ENCODE measurements around the gene TMEM253. TPM values are rescaled to one million over a fixed set of nuclear protein-coding genes. Genes with fewer than 3 reads are reported as not detected.
A peak's percentile ranks its signal among the peaks of the same experiment; 100 is the strongest.

TMEM253 gene
- total and polyA plus RNA-seq, 4 donors = 0.14 to 0.25 (median 0.19) TPM; not detected in 1

DNA sequence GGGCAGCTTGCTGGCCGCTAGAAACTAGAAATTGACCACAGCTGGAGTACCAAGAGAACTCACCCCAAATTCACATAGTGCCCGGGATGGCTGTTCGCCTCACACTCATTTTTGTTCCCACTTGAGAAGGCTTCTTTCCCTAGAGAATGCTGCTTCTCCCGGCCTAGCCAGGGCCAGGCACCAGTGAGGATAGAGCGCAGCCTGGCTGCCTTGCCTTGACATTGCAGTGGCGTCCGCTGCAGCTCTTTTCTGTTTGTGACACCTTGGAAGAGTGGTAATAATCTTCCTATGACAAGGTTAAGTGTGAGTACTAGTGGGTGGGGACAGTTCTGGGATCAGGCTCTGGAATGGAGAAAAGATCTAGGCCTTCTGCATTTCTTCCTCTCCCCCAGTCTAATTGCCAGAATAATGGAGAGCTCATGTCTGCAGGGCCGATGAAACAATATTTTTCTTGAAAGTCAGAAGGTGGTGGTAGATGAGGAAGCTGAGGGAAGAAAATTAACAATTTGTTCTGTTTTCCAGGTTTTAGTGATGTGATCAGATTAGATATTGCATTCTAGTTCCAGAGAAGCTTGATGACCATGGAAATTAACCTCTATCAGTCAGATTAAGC, 3.7 kb downstream of the TMEM253 start:
- TF ChIP-seq EGR1 (IDR thresholded peaks at IDR 0.05; ENCODE audit: low read depth in 2 of 2) (no peak), RAD21 (IDR thresholded peaks at IDR 0.05) (peak; percentile 96 to 97), HNF4G (IDR thresholded peaks at IDR 0.05) (no peak), FOXA2 (IDR thresholded peaks at IDR 0.05) (no peak), TAF1 (conservative IDR thresholded peaks at IDR 0.05) (no peak), NR2F2 (IDR thresholded peaks at IDR 0.05) (peak; percentile 54), JUND (IDR thresholded peaks at IDR 0.05) (no peak), RXRA (IDR thresholded peaks at IDR 0.05) (no peak), YY1 (IDR thresholded peaks at IDR 0.05) (no peak), HNF4A (conservative IDR thresholded peaks at IDR 0.05) (no peak), FOXA1 (IDR thresholded peaks at IDR 0.05) (no peak), GABPA (IDR thresholded peaks at IDR 0.05 in 1 of 2, conservative IDR thresholded peaks at IDR 0.05 in 1 of 2) (peak in 1 of 2 donors; percentile 1), SP1 (IDR thresholded peaks at IDR 0.05) (peak; percentile 6)
- TF ChIP-seq, protein P1, sequence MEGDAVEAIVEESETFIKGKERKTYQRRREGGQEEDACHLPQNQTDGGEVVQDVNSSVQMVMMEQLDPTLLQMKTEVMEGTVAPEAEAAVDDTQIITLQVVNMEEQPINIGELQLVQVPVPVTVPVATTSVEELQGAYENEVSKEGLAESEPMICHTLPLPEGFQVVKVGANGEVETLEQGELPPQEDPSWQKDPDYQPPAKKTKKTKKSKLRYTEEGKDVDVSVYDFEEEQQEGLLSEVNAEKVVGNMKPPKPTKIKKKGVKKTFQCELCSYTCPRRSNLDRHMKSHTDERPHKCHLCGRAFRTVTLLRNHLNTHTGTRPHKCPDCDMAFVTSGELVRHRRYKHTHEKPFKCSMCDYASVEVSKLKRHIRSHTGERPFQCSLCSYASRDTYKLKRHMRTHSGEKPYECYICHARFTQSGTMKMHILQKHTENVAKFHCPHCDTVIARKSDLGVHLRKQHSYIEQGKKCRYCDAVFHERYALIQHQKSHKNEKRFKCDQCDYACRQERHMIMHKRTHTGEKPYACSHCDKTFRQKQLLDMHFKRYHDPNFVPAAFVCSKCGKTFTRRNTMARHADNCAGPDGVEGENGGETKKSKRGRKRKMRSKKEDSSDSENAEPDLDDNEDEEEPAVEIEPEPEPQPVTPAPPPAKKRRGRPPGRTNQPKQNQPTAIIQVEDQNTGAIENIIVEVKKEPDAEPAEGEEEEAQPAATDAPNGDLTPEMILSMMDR (IDR thresholded peaks at IDR 0.05; ENCODE audit: low read depth, low read length, missing input control) = peak; percentile 91
- TF ChIP-seq, protein P2, sequence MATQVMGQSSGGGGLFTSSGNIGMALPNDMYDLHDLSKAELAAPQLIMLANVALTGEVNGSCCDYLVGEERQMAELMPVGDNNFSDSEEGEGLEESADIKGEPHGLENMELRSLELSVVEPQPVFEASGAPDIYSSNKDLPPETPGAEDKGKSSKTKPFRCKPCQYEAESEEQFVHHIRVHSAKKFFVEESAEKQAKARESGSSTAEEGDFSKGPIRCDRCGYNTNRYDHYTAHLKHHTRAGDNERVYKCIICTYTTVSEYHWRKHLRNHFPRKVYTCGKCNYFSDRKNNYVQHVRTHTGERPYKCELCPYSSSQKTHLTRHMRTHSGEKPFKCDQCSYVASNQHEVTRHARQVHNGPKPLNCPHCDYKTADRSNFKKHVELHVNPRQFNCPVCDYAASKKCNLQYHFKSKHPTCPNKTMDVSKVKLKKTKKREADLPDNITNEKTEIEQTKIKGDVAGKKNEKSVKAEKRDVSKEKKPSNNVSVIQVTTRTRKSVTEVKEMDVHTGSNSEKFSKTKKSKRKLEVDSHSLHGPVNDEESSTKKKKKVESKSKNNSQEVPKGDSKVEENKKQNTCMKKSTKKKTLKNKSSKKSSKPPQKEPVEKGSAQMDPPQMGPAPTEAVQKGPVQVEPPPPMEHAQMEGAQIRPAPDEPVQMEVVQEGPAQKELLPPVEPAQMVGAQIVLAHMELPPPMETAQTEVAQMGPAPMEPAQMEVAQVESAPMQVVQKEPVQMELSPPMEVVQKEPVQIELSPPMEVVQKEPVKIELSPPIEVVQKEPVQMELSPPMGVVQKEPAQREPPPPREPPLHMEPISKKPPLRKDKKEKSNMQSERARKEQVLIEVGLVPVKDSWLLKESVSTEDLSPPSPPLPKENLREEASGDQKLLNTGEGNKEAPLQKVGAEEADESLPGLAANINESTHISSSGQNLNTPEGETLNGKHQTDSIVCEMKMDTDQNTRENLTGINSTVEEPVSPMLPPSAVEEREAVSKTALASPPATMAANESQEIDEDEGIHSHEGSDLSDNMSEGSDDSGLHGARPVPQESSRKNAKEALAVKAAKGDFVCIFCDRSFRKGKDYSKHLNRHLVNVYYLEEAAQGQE (IDR thresholded peaks at IDR 0.05) = no peak
- TF ChIP-seq, protein P3, sequence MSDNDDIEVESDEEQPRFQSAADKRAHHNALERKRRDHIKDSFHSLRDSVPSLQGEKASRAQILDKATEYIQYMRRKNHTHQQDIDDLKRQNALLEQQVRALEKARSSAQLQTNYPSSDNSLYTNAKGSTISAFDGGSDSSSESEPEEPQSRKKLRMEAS (IDR thresholded peaks at IDR 0.05) = no peak
- TF ChIP-seq, protein P4, sequence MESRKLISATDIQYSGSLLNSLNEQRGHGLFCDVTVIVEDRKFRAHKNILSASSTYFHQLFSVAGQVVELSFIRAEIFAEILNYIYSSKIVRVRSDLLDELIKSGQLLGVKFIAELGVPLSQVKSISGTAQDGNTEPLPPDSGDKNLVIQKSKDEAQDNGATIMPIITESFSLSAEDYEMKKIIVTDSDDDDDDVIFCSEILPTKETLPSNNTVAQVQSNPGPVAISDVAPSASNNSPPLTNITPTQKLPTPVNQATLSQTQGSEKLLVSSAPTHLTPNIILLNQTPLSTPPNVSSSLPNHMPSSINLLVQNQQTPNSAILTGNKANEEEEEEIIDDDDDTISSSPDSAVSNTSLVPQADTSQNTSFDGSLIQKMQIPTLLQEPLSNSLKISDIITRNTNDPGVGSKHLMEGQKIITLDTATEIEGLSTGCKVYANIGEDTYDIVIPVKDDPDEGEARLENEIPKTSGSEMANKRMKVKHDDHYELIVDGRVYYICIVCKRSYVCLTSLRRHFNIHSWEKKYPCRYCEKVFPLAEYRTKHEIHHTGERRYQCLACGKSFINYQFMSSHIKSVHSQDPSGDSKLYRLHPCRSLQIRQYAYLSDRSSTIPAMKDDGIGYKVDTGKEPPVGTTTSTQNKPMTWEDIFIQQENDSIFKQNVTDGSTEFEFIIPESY (IDR thresholded peaks at IDR 0.05) = no peak
- Histone ChIP-seq H3K9me3 (ENCODE audit: control insufficient read depth in 4 of 4, low read length in 3 of 4) (no peaks in the 10 kb centered on the region), H3K9ac (ENCODE audit: low read depth in 1 of 2, low read length in 2 of 2) (peak overlapping the region; percentile 75 to 80), H3K36me3 (ENCODE audit: control insufficient read depth in 4 of 4, insufficient read depth in 3 of 4, low read depth in 1 of 4, low read length in 3 of 4) (no peaks in the 10 kb centered on the region), H3K27ac (ENCODE audit: low read depth in 1 of 2, low read length in 2 of 2) (peak overlapping the region; percentile 94 to 97), H3K27me3 (ENCODE audit: control insufficient read depth in 4 of 4, insufficient read depth in 4 of 4, low read length in 3 of 4) (no peaks in the 10 kb centered on the region), H3K4me1 (ENCODE audit: control insufficient read depth in 4 of 4, insufficient read depth in 4 of 4, low read length in 3 of 4) (peaks cover 7 to 48% (median 41%) of the 10 kb centered on the region in 4 donors), H3K4me3 (ENCODE audit: low read depth in 1 of 3, low read length in 3 of 3) (peak overlapping the region; percentile 42 to 60 (median 59))
- WGBS = 3% methylated on average over 8 of the region's 8 CpGs
- DNase-seq (ENCODE audit: low spot score) = peak; percentile 72

Measured in liver (tissue), 9 donors.